H1 (cell line): ENCODE data around the gene BCLAF3.

Source experiments
- CEBPB ChIP-seq: IDR thresholded peaks from 2 replicates; pipeline ENCODE4 v1.6.1; 2012; ENCODE audit warnings: low read depth, low read length
- CHD2 ChIP-seq: IDR thresholded peaks from 2 replicates; pipeline ENCODE4 v1.6.1; 2012; ENCODE audit warnings: low read length, improper control_type of control experiment
- CTCF ChIP-seq, 3 experiments: IDR thresholded peaks; 1 replicate in 2 of 3; 2 replicates in 1 of 3; pipeline versions ENCODE4 v1.5.1 to v1.6.1; 2011; ENCODE audit warnings: low read length in 3 of 3, mild to moderate bottlenecking in 3 of 3, inconsistent platforms in 2 of 3, low read depth in 1 of 3, moderate library complexity in 1 of 3; ENCODE audit not compliant: insufficient read depth in 1 of 3; ENCODE audit errors: control extremely low read depth in 1 of 3
- MAFK ChIP-seq: IDR thresholded peaks from 2 replicates; pipeline ENCODE4 v1.6.1; 2012; ENCODE audit warnings: low read depth, mild to moderate bottlenecking, improper control_type of control experiment, low read length
- MAX ChIP-seq: IDR thresholded peaks from 2 replicates; pipeline ENCODE4 v1.6.1; 2012; ENCODE audit warnings: inconsistent platforms
- NRF1 ChIP-seq: IDR thresholded peaks from 2 replicates; pipeline ENCODE4 v1.6.1; 2011; ENCODE audit warnings: mild to moderate bottlenecking, low read depth, low read length, improper control_type of control experiment
- POLR2A ChIP-seq, 2 experiments: IDR thresholded peaks; 1 replicate in 1 of 2; 2 replicates in 1 of 2; pipeline ENCODE4 v1.6.1; 2011; ENCODE audit warnings: low read depth in 2 of 2, low read length in 2 of 2, mild to moderate bottlenecking in 2 of 2; ENCODE audit errors: control extremely low read depth in 1 of 2
- SP1 ChIP-seq: IDR thresholded peaks from 2 replicates; pipeline ENCODE4 v1.6.1; 2011; ENCODE audit warnings: low read depth, low read length

GRCh38 chrX:19990151-19990555 is 708 bp downstream of the BCLAF3 start:
- TF ChIP-seq MAFK = no peak
- no peak for TF ChIP-seq CTCF (IDR thresholded peaks at IDR 0.05; ENCODE audit: control extremely low read depth in 1 of 3, insufficient read depth in 1 of 3, low read depth in 1 of 3, low read length in 3 of 3)
- no peak for TF ChIP-seq POLR2A (IDR thresholded peaks at IDR 0.05; ENCODE audit: control extremely low read depth in 1 of 2, low read depth in 2 of 2, low read length in 2 of 2)
- no peak for TF ChIP-seq SP1
- no peak for TF ChIP-seq CHD2
- no peak for TF ChIP-seq NRF1
- no peak for TF ChIP-seq MAX
- no peak for TF ChIP-seq CEBPB
